Pulmonary artery endothelial cell (primary cell): Measurements from ENCODE around the gene GALNT10. TPM values are rescaled to one million over a fixed set of nuclear protein-coding genes. Genes with fewer than 3 reads are reported as not detected.

Source experiments
- DNase-seq: peaks from one replicate; pipeline ENCODE4 v3.0.0-alpha.2; 2011; ENCODE audit warnings: low read depth, low spot score
- total RNA-seq: library from RNA; depleted of rRNA; stranded (reverse); fragments of >200 nt; gene quantifications from 2 replicates; pipeline ENCODE4 v1.2.3, GENCODE V29; 2014

GALNT10 gene
- total RNA-seq, 1 donor from 2014 or later, result 39.5 TPM

- DNase-seq, result no peak
These were observed 101.4 kb downstream of the GALNT10 start for GRCh38 chr5:154291917-154292316.

GRCh38 chr5:154293219-154293618, 102.7 kb downstream of the GALNT10 start:
- no peak for DNase-seq

DNA sequence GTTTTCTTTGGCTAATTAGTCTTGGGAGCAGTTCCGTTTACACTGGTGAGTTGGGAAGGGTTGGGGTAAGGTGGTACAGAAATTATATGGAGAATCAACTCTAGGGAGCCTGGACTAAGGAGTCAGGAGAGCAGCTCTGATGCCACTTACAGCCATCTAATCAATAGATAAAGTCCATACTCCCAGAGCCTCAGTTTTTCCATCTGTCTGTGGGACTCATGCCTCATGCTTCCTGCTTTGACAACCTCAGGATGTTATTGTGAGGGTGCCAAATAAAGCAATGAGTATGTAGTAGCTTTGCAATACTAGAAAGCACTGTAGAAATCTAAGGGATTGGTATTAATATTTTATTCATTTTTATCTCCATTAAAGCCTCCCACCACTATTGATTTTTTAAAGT, 105.0 kb downstream of the GALNT10 start:
- no peak for DNase-seq

DNA sequence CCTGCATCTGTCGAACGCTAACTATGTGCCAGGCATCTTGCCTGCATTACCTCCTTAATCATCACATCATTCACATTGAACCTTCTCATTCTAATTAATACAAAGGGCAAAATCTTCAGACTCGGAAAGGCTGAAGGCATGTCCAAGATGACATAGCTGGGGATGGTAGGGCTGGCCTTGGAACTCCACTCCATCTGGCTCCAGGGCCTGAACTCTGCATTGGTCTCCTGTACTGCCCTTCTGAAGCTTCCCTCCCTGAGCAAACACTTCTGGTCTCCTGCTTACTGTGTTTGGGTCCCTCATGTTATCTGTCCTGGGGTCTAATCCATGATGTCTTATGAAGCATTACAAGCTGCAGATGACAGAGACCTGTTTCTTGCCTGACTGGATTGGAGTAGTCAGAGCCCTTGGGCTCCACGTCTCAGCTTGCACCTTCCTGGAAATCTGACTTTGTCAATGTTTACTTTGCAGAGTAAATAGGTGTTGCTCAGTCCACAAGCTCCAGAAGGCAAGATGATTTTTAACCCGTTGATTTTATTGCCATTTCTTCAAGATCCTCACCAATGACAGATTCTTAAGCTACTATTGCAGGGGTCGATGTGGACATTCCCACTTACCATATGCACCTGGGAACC, 106.1 kb downstream of the GALNT10 start:
- DNase-seq, result no peak

GRCh38 chr5:154298065-154298464, 107.5 kb downstream of the GALNT10 start:
- no peak for DNase-seq

DNA sequence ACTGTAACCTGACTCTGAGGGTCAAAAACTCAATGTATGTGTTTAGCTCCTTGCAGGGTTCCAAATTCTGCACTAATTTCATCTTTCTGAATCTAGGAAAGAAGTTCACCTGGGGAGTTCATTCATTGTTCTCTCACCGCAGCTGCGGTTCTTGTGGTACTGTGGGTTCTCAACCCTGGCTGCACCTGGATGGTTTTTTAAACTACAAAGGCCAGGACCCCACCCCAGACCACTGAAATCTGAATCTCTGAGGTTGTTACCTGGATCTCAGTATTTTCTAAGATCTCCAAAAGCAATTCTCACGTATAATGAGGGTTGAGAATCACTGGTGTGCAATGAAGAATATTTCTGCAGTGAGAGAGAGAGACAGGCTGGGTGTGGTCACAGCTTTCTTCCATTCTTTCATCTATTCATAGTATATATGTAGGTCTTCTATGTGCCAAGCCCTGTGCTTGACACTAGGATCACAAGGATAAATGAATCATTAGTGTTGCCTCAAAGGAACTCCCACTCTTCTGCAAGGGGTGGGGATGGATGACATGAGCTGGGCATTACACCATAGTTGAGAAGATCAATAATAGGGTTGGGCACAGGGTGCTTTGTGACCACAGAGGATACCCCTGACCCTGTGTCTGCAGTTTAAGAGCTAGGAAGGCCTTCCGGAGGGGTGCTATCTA, 109.8 kb downstream of the GALNT10 start:
- DNase-seq, result no peak

DNA sequence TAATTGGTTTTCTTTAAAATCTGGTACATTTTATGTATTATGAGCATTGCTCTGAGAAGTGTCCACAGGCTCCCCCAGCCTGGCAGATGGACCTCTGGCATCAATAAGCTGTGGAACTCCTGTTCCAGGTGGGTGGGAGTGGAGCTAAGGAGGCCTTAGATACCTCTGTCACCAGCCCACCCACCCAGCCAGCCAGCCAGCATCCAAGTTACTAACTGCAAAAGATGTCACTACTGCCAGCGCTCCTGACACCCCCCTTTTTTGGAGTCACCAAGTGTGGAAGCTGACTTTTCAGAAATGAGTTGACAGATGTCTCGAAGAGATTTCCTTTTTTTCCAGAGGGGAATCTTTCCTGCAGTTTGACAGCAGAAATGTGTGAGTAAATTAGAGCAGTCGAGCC, 111.2 kb downstream of the GALNT10 start:
- DNase-seq, result no peak

DNA sequence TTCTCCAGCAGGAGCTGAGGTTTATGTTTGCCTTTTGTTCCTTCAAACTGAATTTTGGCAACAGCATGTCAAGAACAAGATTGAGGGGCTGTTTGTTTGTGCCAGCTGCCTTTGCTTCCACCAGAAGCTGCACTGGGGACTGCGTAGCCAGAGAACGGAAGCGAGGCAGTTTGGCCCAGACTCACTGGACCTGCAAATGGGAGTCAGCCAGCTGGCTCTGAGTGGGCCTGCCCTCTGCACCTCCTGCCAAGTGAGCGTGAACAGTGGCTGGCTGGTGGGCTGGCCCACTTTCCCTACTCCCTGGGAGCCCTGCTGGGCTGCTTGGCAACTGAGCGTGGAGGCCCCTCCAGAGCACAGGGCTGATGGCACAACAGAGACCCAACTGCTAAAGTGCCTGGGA, 111.6 kb downstream of the GALNT10 start:
- no peak for DNase-seq

- DNase-seq, result no peak
These were observed 112.6 kb downstream of the GALNT10 start for GRCh38 chr5:154303133-154303532.

- no peak for DNase-seq
These were observed 118.2 kb downstream of the GALNT10 start for GRCh38 chr5:154308443-154309370.

DNA sequence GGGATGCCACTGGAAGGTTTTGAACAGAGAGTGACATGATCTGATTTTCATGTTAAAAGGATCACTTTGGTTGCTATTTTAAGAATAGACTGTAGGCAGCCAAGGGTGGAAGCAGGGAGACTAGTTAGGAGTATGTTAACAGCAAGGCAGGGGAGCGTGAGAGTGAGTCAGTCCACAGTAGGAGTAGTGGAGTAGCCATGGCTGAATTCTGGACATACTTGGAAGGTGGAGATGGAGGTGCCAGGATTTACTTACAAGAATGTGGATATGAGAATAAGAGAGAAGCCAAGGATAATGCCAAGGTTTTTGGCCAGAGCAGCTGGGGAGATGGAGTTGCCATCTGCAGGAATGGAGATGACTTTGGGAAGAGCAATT, 118.8 kb downstream of the GALNT10 start:
- no peak for DNase-seq

DNA sequence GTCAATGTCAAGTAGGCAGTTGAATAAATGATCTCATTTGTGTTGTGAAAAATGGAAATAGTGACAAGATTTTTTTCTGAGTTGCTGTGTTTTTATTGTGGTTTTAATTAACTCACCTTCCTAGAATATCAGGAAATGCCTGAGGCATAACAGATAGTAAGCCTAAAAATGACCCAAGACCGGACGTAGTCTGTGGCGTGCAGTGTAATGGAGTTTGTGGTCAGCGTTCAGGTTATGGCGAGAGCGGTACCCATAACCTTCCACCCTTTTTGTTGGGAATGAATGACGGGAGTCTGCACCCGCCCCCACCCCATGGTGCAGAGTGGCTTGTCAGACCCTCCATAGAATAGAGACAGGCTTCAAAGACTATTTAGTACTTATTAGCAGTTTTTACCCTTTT, 119.3 kb downstream of the GALNT10 start:
- DNase-seq, result no peak

- no peak for DNase-seq
These were observed 120.8 kb downstream of the GALNT10 start for GRCh38 chr5:154311362-154311761.

DNA sequence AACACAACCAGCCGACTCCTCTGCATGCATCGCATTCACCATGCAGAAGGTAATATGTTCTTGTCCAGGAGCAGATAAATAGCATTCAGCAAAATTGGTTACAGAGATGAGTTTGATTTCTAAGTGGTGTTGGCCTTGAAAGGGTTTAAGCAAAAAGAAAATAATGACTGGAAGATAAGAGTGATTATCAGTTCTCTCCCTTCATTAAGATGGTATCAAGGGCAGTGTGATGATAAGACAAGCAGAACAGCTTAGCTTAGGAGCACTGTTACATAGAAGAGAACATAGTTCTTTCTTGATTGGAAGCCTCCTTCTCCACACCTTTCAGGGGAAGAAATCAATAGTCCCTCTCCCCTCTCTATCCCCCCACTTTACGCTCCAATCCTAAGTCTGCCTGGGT, 121.5 kb downstream of the GALNT10 start:
- no peak for DNase-seq

- DNase-seq, result no peak
These were observed 122.0 kb downstream of the GALNT10 start for GRCh38 chr5:154312576-154312975.

GRCh38 chr5:154313360-154314017, 123.0 kb downstream of the GALNT10 start:
- no peak for DNase-seq

DNA sequence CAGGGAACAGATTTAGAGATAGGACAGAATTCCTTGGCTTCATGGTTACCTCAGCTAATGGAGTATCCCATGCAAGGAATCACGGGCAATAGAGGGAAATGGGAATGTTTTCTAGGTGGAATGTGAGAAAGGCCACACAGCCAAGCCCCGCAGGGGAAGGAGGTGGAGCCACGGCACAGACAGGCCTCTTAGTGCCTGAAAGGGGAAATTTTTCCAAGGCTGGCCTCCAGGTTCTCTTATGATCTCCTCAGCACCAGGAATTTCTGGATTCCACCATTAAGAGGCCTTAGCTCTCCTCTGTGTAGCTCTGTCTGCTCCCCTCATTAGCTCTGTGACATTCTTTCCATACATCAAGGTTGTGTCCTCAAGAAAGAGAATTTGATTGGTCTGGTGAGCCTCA, 124.7 kb downstream of the GALNT10 start:
- no peak for DNase-seq

- no peak for DNase-seq
These were observed 125.2 kb downstream of the GALNT10 start for GRCh38 chr5:154315756-154316155.

DNA sequence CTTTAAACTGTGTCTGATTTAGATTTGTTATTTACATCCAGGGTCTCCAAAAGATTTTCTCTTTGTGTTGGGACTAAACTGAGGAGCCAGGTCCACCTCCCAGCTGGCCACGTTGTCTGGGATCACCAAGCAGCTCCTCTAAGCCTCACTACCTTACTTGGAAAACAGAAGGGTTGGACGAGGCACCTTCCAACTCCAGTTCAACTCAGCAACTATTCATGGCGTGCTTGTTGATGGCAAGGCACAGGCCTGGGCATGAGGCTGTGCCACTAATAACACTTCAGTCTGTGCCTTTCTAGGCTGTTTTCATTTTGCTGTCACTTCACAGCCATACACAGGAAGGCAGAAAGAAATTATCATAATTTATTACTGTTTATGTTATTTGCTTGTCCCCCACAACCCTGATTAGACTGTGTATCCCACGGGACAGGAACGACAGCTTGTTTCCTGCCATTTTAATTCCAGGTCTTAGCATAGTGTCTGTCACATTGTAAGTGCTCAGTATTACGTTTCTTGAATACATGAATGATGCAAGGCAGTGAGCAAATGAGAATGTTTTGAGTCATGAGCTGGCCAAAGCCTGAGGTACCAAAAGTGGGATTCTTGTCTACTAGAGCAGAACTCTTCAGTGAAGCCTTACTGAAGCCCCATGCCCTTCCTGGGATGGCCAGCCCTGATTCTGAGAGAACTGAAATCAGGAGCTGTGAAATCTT, 125.8 kb downstream of the GALNT10 start:
- no peak for DNase-seq

- no peak for DNase-seq
These were observed 127.4 kb downstream of the GALNT10 start for GRCh38 chr5:154317916-154318315.

- DNase-seq, result no peak
These were observed 128.2 kb downstream of the GALNT10 start for GRCh38 chr5:154318691-154319090.
